A549 (cell line): ENCODE results near the gene MRPS24. TPM values are rescaled to one million over a fixed set of nuclear protein-coding genes. Genes with fewer than 3 reads are reported as not detected.

Experiments used
- ATAC-seq, 2 experiments: fragments of 200-7000 bp in 1 of 2; fragments of >200 bp in 1 of 2; cut with Nextera tagmentation in 1 of 2; cut with Tn5 transposase in 1 of 2; 3 replicates each; pipeline versions ENCODE4 v1.8.0 to v1.9.1; 2018 to 2020; ENCODE audit warnings: mild to moderate bottlenecking in 1 of 2, moderate library complexity in 1 of 2
- CTCF ChIA-PET: fragments of 300-600 bp; sonication (Branson Sonifier 250); formaldehyde crosslinking; extraction: SDS; loops from one replicate; lab custom pipeline; 2021; ENCODE audit warnings: antibody characterized with exemption, inconsistent platforms; lab: Yijun Ruan, JAX
- POLR2A ChIA-PET: fragments of 350-600 bp; formaldehyde crosslinking; extraction: SDS; loops from one replicate; lab custom pipeline; 2021; ENCODE audit warnings: antibody characterized with exemption, inconsistent platforms; lab: Yijun Ruan, JAX
- DNase-seq, 2 experiments: peaks; one replicate each; pipeline versions ENCODE4 v3.0.0 to v3.0.0-alpha.2; 2011 to 2016; ENCODE audit warnings: low read depth in 1 of 2, low spot score in 1 of 2
- FAIRE-seq: peaks from 2 replicates; lab custom pipeline; 2011; peaks lifted over from hg19 to GRCh38; lab: Jason Lieb, UNC
- H3K27ac ChIP-seq, 2 experiments: fragments of >200 bp; sonication (Bioruptor Twin); formaldehyde crosslinking; 3 replicates each; pipeline ENCODE4 v1.5.1; 2016 to 2017
- H3K4me1 ChIP-seq: fragments of >200 bp; sonication (Bioruptor Twin); formaldehyde crosslinking; 3 replicates; pipeline ENCODE4 v1.6.1; 2016
- H3K4me2 ChIP-seq: fragments of >200 bp; sonication (Bioruptor Twin); formaldehyde crosslinking; 3 replicates; pipeline ENCODE4 v1.6.1; 2016
- H3K4me3 ChIP-seq: fragments of >200 bp; sonication (Bioruptor Twin); formaldehyde crosslinking; 3 replicates; pipeline ENCODE4 v1.5.1; 2016
- H3K9me3 ChIP-seq: fragments of >200 bp; sonication (Bioruptor Twin); formaldehyde crosslinking; 3 replicates; pipeline ENCODE4 v1.6.1; 2016
- CEBPB ChIP-seq, 2 experiments: fragments of >200 bp in 1 of 2; sonication (Bioruptor Twin) in 1 of 2; formaldehyde crosslinking in 1 of 2; IDR thresholded peaks; 2 replicates each; pipeline ENCODE4 v1.6.1; 2012 to 2016
- CTCF ChIP-seq: fragments of >200 bp; sonication (Bioruptor Twin); formaldehyde crosslinking; IDR thresholded peaks from 3 replicates; pipeline ENCODE4 v1.5.1; 2016
- EHF ChIP-seq: fragments of 250-450 bp; sonication (Bioruptor Pico); IDR thresholded peaks from 2 replicates; pipeline ENCODE4 v1.5.0; 2020; ENCODE audit warnings: mild to moderate bottlenecking
- EHMT2 ChIP-seq: fragments of 200-600 bp; sonication (generic); IDR thresholded peaks from 2 replicates; pipeline ENCODE4 v1.6.1; 2016; ENCODE audit warnings: antibody characterized with exemption, low read depth, mild to moderate bottlenecking, moderate library complexity
- ELK1 ChIP-seq: fragments of 150-350 bp; IDR thresholded peaks from 2 replicates; pipeline ENCODE4 v1.6.1; 2014; ENCODE audit warnings: low read depth, mild to moderate bottlenecking, low read length
- EP300 ChIP-seq, 2 experiments: fragments of >200 bp; sonication (Bioruptor Twin); formaldehyde crosslinking; IDR thresholded peaks; 2 replicates in 1 of 2; 3 replicates in 1 of 2; pipeline ENCODE4 v1.6.1; 2016 to 2017
- FOSB ChIP-seq: fragments of 250-450 bp; sonication (Bioruptor Pico); IDR thresholded peaks from 2 replicates; pipeline ENCODE4 v1.5.0; 2020; ENCODE audit warnings: mild to moderate bottlenecking, moderate library complexity
- FOSL2 ChIP-seq, 2 experiments: fragments of 450-650 bp in 1 of 2; fragments of >200 bp in 1 of 2; sonication (Bioruptor Twin) in 1 of 2; formaldehyde crosslinking; IDR thresholded peaks; 2 replicates each; pipeline versions ENCODE4 v1.5.0 to v1.6.1; 2016 to 2020; ENCODE audit warnings: mild to moderate bottlenecking in 1 of 2, moderate library complexity in 1 of 2
- HES2 ChIP-seq: fragments of >200 bp; sonication (Bioruptor Twin); formaldehyde crosslinking; IDR thresholded peaks from 2 replicates; pipeline ENCODE4 v1.6.1; 2016
- HEYL ChIP-seq: fragments of 250-450 bp; sonication (Bioruptor Pico); IDR thresholded peaks from 2 replicates; pipeline ENCODE4 v1.8.0; 2021; ENCODE audit warnings: mild to moderate bottlenecking, moderate library complexity
- HOXA7 ChIP-seq: fragments of 250-450 bp; sonication (Bioruptor Pico); IDR thresholded peaks from 2 replicates; pipeline ENCODE4 v1.5.0; 2020; ENCODE audit warnings: mild to moderate bottlenecking, moderate library complexity
- HOXB13 ChIP-seq: fragments of 250-450 bp; sonication (Bioruptor Pico); IDR thresholded peaks from 2 replicates; pipeline ENCODE4 v1.5.0; 2020; ENCODE audit warnings: low read depth, mild to moderate bottlenecking, moderate library complexity
- JUNB ChIP-seq: fragments of >200 bp; sonication (Bioruptor Twin); formaldehyde crosslinking; IDR thresholded peaks from 2 replicates; pipeline ENCODE4 v1.6.1; 2016
- KDM1A ChIP-seq: fragments of 200-600 bp; sonication (generic); IDR thresholded peaks from 2 replicates; pipeline ENCODE4 v1.6.1; 2016; ENCODE audit warnings: low read depth, mild to moderate bottlenecking
- MAX ChIP-seq: IDR thresholded peaks from 2 replicates; pipeline ENCODE4 v1.6.1; 2012
- MYC ChIP-seq: IDR thresholded peaks from 2 replicates; pipeline ENCODE4 v1.6.1; 2012; ENCODE audit warnings: mild to moderate bottlenecking, inconsistent platforms, low read length, improper control_type of control experiment, borderline replicate concordance
- PBX3 ChIP-seq: IDR thresholded peaks from 2 replicates; pipeline ENCODE4 v1.6.1; 2012
- PHF8 ChIP-seq: fragments of 200-600 bp; sonication (generic); IDR thresholded peaks from 2 replicates; pipeline ENCODE4 v1.6.1; 2016; ENCODE audit warnings: low read depth, mild to moderate bottlenecking, antibody characterized with exemption, moderate library complexity, borderline replicate concordance
- REST ChIP-seq: fragments of 200-600 bp; sonication (generic); IDR thresholded peaks from 2 replicates; pipeline ENCODE4 v1.6.1; 2016; ENCODE audit warnings: antibody characterized with exemption, mild to moderate bottlenecking, moderate library complexity
- SREBF2 ChIP-seq: fragments of 450-650 bp; IDR thresholded peaks from 2 replicates; pipeline ENCODE4 v1.6.1; 2014; ENCODE audit warnings: mild to moderate bottlenecking, moderate library complexity
- TFCP2L1 ChIP-seq: fragments of 250-450 bp; sonication (Bioruptor Pico); IDR thresholded peaks from 2 replicates; pipeline ENCODE4 v1.5.0; 2021; ENCODE audit warnings: mild to moderate bottlenecking
- WGBS: methylation state at CpG from one replicate; pipeline ENCODE4 v1.1.6; 2017; ENCODE audit errors: missing lambda C conversion rate; 5-methylcytosine and 5-hydroxymethylcytosine counted together
- polyA plus RNA-seq, 4 experiments: library from polyadenylated mRNA; depleted of rRNA in 3 of 4; stranded (reverse); fragments of >200 nt; fragmentation: RNase III in 1 of 4; extraction: RNeasy Plus Mini Kit Qiagen cat#74134 plus additional on column Dnase treatment in 1 of 4; gene quantifications; 2 replicates in 3 of 4; 3 replicates in 1 of 4; pipeline ENCODE4 v1.2.3, GENCODE V29; 2011 to 2017

MRPS24 gene
- polyA plus RNA-seq, 2 of the 4 experiments (the other 2 are of a cell fraction) = 170 to 226 TPM

GRCh38 chr7:43904533-43905208, 35.4 kb upstream of the MRPS24 start:
- FAIRE-seq (no peak), ATAC-seq (peak in 1 of 2 experiments; percentile 8; a peak in 2 of 6 replicates), DNase-seq (no peak)
- Histone ChIP-seq H3K4me1 (peaks cover 23% of the 10 kb centered on the region), H3K9me3 (no peaks in the 10 kb centered on the region), H3K4me3 (no peak overlapping the region; the same call in 2 of the 3 replicates), H3K4me2 (peak overlapping the region; percentile 98), H3K27ac (peak overlapping the region in 1 of 2 experiments; percentile 99; a peak in 4 of 6 replicates)
- ChIA-PET POLR2A (interaction anchor here (1.0 kb wide), 1 partner anchor 22 kb away, joined by 8 read pairs; the partner anchor contains the start of gene UBE2D4), CTCF (interaction anchor here (0.8 to 1.1 kb wide), 4 partner anchors 11 to 49 kb away, joined by 3 to 4 read pairs (median 3); no protein-coding TSS in a partner anchor)
- WGBS = 95% methylated on average over 5 of the region's 5 CpGs
- TF ChIP-seq HOXB13 (CRISPR knock-in tag) (no peak), PHF8 (no peak), EHMT2 (no peak), FOSL2 (IDR thresholded peaks at IDR 0.05) (no peak), FOSL2 (CRISPR knock-in tag; IDR thresholded peaks at IDR 0.05) (0 out of 2 replicates have a peak, but pooled peaks have one; percentile 19), CTCF (no peak), ELK1 (no peak), REST (no peak), PBX3 (no peak)

- H3K4me1 ChIP-seq = peaks cover 23% of the 10 kb centered on the region
- ATAC-seq (no peak), FAIRE-seq (no peak), DNase-seq (no peak)
- H3K9me3 ChIP-seq = no peaks in the 10 kb centered on the region
- TF ChIP-seq MYC (no peak), REST (no peak), KDM1A (no peak), HOXA7 (CRISPR knock-in tag) (no peak), HES2 (no peak), MAX (no peak), PBX3 (no peak), JUNB (no peak), TFCP2L1 (CRISPR knock-in tag) (no peak), EHF (CRISPR knock-in tag) (no peak), EP300 (IDR thresholded peaks at IDR 0.05) (no peak), CEBPB (IDR thresholded peaks at IDR 0.05) (no peak), HEYL (no peak), SREBF2 (no peak), FOSB (CRISPR knock-in tag) (no peak)
- POLR2A ChIA-PET = no interaction called here
- WGBS = 83% methylated on average over 5 of the region's 5 CpGs
- H3K27ac ChIP-seq = no peak overlapping the region
- no peak overlapping the region for H3K4me2 ChIP-seq
- CTCF ChIA-PET = no interaction called here
- no peak overlapping the region for H3K4me3 ChIP-seq
Measured at GRCh38 chr7:43902542-43903054, 33.3 kb upstream of the MRPS24 start.
